GM19467 (cell line): ENCODE results near the gene NRG2.

ENCODE experiments used
- ATAC-seq: cut with Tn5 transposase; IDR thresholded peaks from one replicate; pipeline ENCODE4 v1.9.1; 2021; ENCODE audit warnings: mild to moderate bottlenecking, moderate library complexity; ENCODE audit not compliant: unreplicated experiment

Gene NRG2

GRCh38 chr5:140041492-140042392, 1.4 kb downstream of the NRG2 start:
- no peak for ATAC-seq

- no peak for ATAC-seq
Measured at GRCh38 chr5:140041099-140041491, 2.0 kb downstream of the NRG2 start.

- no peak for ATAC-seq
Measured at GRCh38 chr5:140040358-140040757, 2.7 kb downstream of the NRG2 start.

GRCh38 chr5:140039561-140039960, 3.5 kb downstream of the NRG2 start:
- no peak for ATAC-seq

GRCh38 chr5:140038373-140038957, 4.6 kb downstream of the NRG2 start:
- no peak for ATAC-seq

- ATAC-seq, result no peak
Measured at GRCh38 chr5:140037012-140037411, 6.1 kb downstream of the NRG2 start.

- ATAC-seq, result no peak
Measured at GRCh38 chr5:140035881-140036280, 7.2 kb downstream of the NRG2 start.

GRCh38 chr5:140033037-140033760, 9.9 kb downstream of the NRG2 start:
- ATAC-seq, result no peak

GRCh38 chr5:140032296-140032695, 10.8 kb downstream of the NRG2 start:
- no peak for ATAC-seq

- ATAC-seq, result no peak
Measured at GRCh38 chr5:140027807-140028206, 15.3 kb downstream of the NRG2 start.

- no peak for ATAC-seq
Measured at GRCh38 chr5:140025736-140026135, 17.4 kb downstream of the NRG2 start.

- ATAC-seq, result no peak
Measured at GRCh38 chr5:140024928-140025327, 18.2 kb downstream of the NRG2 start.

GRCh38 chr5:140023611-140024191, 19.4 kb downstream of the NRG2 start:
- no peak for ATAC-seq

- ATAC-seq, result no peak
Measured at GRCh38 chr5:140020601-140021177, 22.4 kb downstream of the NRG2 start.

- no peak for ATAC-seq
Measured at GRCh38 chr5:140018920-140019644, 24.0 kb downstream of the NRG2 start.

GRCh38 chr5:140018517-140018916, 24.6 kb downstream of the NRG2 start:
- no peak for ATAC-seq

- no peak for ATAC-seq
Measured at GRCh38 chr5:140018096-140018481, 25.0 kb downstream of the NRG2 start.

GRCh38 chr5:140017397-140018095, 25.6 kb downstream of the NRG2 start:
- no peak for ATAC-seq

- no peak for ATAC-seq
Measured at GRCh38 chr5:140015706-140016105, 27.4 kb downstream of the NRG2 start.

- no peak for ATAC-seq
Measured at GRCh38 chr5:140014751-140015150, 28.3 kb downstream of the NRG2 start.
